A673 (cell line): ENCODE measurements around the gene IFI16. TPM values are rescaled to one million over a fixed set of nuclear protein-coding genes. Genes with fewer than 3 reads are reported as not detected.
"Not testable (repeated sequence)": the region's sequence is repeated elsewhere in the genome, so short reads cannot be mapped to it uniquely, and the experiment has no call there.

ENCODE experiments used
- BruUV-seq: library from RNA; stranded (reverse); fragments of 400-500 nt; replicated peaks from 2 replicates; lab custom pipeline; 2021; lab: Mats Ljungman, UMichigan
- CTCF ChIA-PET: fragments of 300-600 bp; sonication (Branson Sonifier 250); formaldehyde crosslinking; loops from one replicate; lab custom pipeline; 2022; ENCODE audit warnings: antibody characterized with exemption; lab: Charles Lee
- POLR2A ChIA-PET: fragments of 300-600 bp; sonication (Branson Sonifier 250); formaldehyde crosslinking; loops from one replicate; lab custom pipeline; 2022; ENCODE audit warnings: antibody characterized with exemption; ENCODE audit not compliant: low non-redundant PET; lab: Charles Lee
- DNase-seq: peaks from one replicate; pipeline ENCODE4 v3.0.0-alpha.2; 2015; ENCODE audit warnings: low spot score
- H3K27ac ChIP-seq: fragments of 200-600 bp; sonication (generic); 2 replicates; pipeline ENCODE4 v1.5.1; 2016; ENCODE audit warnings: mixed run types, low read depth, mild to moderate bottlenecking, mixed read lengths, antibody characterized with exemption, low read length; ENCODE audit not compliant: poor library complexity, severe bottlenecking
- H3K27me3 ChIP-seq: fragments of 200-600 bp; sonication (generic); replicated peaks from 2 replicates; pipeline ENCODE4 v1.6.1; 2017; ENCODE audit warnings: mixed run types, low read depth, mild to moderate bottlenecking, mixed read lengths, antibody characterized with exemption, low read length; ENCODE audit not compliant: insufficient read depth, poor library complexity
- H3K36me3 ChIP-seq: fragments of 200-600 bp; sonication (generic); 2 replicates; pipeline ENCODE4 v1.6.1; 2016; ENCODE audit warnings: mixed run types, mild to moderate bottlenecking, mixed read lengths, antibody characterized with exemption, low read length; ENCODE audit not compliant: insufficient read depth, poor library complexity, severe bottlenecking
- H3K4me1 ChIP-seq: fragments of 200-600 bp; sonication (generic); 2 replicates; pipeline ENCODE4 v1.6.1; 2017; ENCODE audit warnings: mixed run types, mild to moderate bottlenecking, mixed read lengths, antibody characterized with exemption, low read length; ENCODE audit not compliant: insufficient read depth, poor library complexity, severe bottlenecking
- H3K4me3 ChIP-seq: fragments of 200-600 bp; sonication (generic); 2 replicates; pipeline ENCODE4 v1.5.1; 2016; ENCODE audit warnings: low read depth, mixed run types, mild to moderate bottlenecking, mixed read lengths, low read length; ENCODE audit not compliant: poor library complexity, severe bottlenecking
- H3K9me3 ChIP-seq: fragments of 200-600 bp; sonication (generic); 2 replicates; pipeline ENCODE4 v1.6.1; 2016; ENCODE audit warnings: mixed run types, low read depth, mild to moderate bottlenecking, mixed read lengths, antibody characterized with exemption, low read length; ENCODE audit not compliant: poor library complexity, severe bottlenecking
- EZH2 ChIP-seq: fragments of 200-600 bp; sonication (generic); IDR thresholded peaks from 2 replicates; pipeline ENCODE4 v1.6.1; 2017; ENCODE audit warnings: borderline replicate concordance, low read depth, mild to moderate bottlenecking, mixed read lengths, antibody characterized with exemption, low read length; ENCODE audit not compliant: poor library complexity, severe bottlenecking
- intact Hi-C: fragments of 100-400 bp; cut with micrococcal nuclease; formaldehyde crosslinking; loops from one replicate; pipeline ENCODE4 v1.10.0; 2022; ENCODE audit not compliant: unreplicated experiment
- total RNA-seq: library from RNA; stranded (reverse); gene quantifications from 2 replicates; pipeline ENCODE4 v1.2.3, GENCODE V29; 2021
- TF ChIP-seq, protein P1 (sequence below): fragments of 300-800, 200-600 bp; sonication (generic); conservative IDR thresholded peaks from 2 replicates; pipeline ENCODE4 v1.5.1; 2017; ENCODE audit warnings: low read depth, mild to moderate bottlenecking, antibody characterized with exemption, low read length, moderate library complexity, mixed read lengths

Gene IFI16
- total RNA-seq, 1 experiment from 2014 or later: 87.4 TPM

DNA sequence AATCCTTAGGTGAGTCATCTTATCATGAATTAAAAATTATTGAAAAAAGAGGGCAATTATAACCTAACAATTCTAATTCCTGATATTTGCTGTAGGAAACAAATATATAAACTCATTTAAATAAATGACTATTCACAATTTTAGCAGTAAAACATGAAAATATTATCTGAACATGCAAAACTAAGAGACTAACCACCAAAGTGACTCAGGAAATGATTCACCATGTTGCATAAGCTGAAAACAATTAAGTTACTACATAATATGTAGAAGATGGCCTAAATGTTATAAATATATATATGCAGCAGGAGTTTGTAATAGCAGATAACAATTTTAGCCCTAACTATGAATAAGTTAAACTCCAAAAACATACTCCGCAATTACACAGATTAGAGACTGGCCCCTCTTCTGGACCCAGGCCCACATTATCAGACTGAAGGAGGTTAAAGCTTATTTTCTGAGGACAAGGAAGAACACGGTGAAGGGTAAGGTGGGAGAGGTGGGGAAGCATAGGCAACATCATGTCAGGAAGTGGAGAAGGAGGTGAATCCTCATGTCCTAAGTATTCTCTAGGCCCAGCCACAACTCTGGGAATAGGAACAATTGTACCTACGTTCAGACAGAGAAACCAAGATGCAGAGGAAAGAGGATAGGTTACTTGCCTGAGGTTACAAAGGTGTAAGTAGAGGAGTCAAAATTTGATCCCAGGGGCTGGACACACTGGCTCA lies 82.5 kb downstream of the IFI16 start:
- Histone ChIP-seq H3K4me3 (no peak overlapping the region), H3K9me3 (no peaks in the 10 kb centered on the region), H3K27me3 (peaks cover 15% of the 10 kb centered on the region), H3K4me1 (peaks cover 4% of the 10 kb centered on the region), H3K36me3 (no peaks in the 10 kb centered on the region), H3K27ac (no peak overlapping the region)
- no TSS peak for BruUV-seq
- intact Hi-C loops: no loop called here
- DNase-seq: peak; percentile 66
- no peak for TF ChIP-seq EZH2
- TF ChIP-seq, protein P1, sequence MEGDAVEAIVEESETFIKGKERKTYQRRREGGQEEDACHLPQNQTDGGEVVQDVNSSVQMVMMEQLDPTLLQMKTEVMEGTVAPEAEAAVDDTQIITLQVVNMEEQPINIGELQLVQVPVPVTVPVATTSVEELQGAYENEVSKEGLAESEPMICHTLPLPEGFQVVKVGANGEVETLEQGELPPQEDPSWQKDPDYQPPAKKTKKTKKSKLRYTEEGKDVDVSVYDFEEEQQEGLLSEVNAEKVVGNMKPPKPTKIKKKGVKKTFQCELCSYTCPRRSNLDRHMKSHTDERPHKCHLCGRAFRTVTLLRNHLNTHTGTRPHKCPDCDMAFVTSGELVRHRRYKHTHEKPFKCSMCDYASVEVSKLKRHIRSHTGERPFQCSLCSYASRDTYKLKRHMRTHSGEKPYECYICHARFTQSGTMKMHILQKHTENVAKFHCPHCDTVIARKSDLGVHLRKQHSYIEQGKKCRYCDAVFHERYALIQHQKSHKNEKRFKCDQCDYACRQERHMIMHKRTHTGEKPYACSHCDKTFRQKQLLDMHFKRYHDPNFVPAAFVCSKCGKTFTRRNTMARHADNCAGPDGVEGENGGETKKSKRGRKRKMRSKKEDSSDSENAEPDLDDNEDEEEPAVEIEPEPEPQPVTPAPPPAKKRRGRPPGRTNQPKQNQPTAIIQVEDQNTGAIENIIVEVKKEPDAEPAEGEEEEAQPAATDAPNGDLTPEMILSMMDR: no peak
- POLR2A ChIA-PET: no interaction called here
- CTCF ChIA-PET: no interaction called here

DNA sequence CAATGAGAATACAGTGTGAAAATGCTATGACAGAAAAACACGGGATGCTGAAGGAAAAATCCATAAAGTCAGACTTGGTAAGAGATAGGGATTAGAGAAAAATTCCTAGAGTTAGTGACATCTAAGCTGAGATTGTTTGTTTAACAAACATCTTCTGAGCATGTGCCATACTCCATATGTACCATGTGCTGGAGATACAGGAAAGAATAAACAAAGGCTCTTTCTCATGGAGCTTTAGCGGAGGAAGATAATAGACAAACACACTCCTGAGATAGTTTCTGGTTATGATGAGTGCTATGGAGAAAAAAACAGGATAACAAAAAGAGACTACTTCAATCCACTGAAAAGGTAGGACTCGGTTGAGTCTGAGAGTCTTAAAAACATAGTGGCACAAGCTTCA lies 88.9 kb downstream of the IFI16 start:
- ChIA-PET POLR2A (no interaction called here), CTCF (no interaction called here)
- intact Hi-C loops: no loop called here
- H3K36me3 ChIP-seq: no peaks in the 10 kb centered on the region
- DNase-seq: no peak
- H3K27ac ChIP-seq: no peak overlapping the region
- no peak overlapping the region for H3K4me3 ChIP-seq
- no peaks in the 10 kb centered on the region for H3K9me3 ChIP-seq
- BruUV-seq: no TSS peak
- H3K27me3 ChIP-seq: peaks cover 36% of the 10 kb centered on the region
- TF ChIP-seq EZH2: no peak
- TF ChIP-seq, protein P1: no peak
- H3K4me1 ChIP-seq: no peaks in the 10 kb centered on the region

DNA sequence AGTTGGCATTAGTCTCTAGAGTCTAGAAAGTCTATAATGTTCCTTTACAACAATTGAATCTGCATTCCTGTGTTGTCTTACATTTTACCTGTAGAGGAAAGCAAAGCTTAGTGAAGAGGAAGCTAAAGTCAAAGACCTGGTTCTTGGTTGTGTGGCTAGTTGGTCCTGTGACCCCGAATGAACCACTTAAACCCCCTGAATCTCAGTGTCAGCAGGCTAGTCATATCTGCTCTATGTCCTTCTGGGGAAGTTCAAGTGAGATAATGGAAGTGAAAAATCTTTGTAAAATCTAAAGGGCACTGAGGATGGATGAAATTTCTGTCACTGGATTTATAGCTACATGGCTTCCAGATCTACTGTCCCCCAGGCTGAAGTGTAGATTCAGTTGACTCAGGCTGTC lies 90.9 kb downstream of the IFI16 start:
- Histone ChIP-seq H3K36me3 (no peaks in the 10 kb centered on the region), H3K9me3 (no peaks in the 10 kb centered on the region), H3K27me3 (peaks cover 36% of the 10 kb centered on the region), H3K4me3 (no peak overlapping the region), H3K27ac (no peak overlapping the region), H3K4me1 (no peaks in the 10 kb centered on the region)
- TF ChIP-seq EZH2: no peak
- TF ChIP-seq, protein P1: no peak
- ChIA-PET CTCF (no interaction called here), POLR2A (no interaction called here)
- intact Hi-C loops: no loop called here
- BruUV-seq: no TSS peak
- no peak for DNase-seq

DNA sequence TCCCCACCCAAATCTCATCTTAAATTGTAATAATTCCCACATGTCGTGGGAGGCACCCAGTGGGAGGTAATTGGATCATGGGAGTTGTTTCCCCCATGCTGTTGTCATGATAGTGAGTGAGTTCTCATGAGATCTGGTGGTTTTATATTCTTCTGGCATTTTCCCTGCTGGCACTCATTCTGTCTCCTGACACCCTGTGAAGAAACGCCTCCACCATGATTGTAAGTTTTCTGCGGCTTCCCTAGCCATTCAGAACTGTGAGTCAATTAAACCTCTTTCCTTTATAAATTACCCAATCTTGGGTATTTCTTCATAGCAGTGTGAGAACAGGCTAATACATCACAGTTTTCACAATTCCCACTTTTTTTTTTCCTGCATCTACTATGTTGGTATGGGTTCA lies 93.3 kb downstream of the IFI16 start:
- H3K36me3 ChIP-seq, H3K27ac ChIP-seq, H3K9me3 ChIP-seq, CTCF ChIA-PET, BruUV-seq, intact Hi-C loops, POLR2A ChIA-PET, H3K4me1 ChIP-seq, H3K4me3 ChIP-seq, DNase-seq: not testable (repeated sequence)
- H3K27me3 ChIP-seq: peaks cover 28% of the 10 kb centered on the region
